ENCODE results near the gene DOCK9.

The DOCK9 gene

GRCh38 chr13:98992355-98992754, 14.5 kb upstream of the DOCK9 start:
- TF ChIP-seq, protein P1, sequence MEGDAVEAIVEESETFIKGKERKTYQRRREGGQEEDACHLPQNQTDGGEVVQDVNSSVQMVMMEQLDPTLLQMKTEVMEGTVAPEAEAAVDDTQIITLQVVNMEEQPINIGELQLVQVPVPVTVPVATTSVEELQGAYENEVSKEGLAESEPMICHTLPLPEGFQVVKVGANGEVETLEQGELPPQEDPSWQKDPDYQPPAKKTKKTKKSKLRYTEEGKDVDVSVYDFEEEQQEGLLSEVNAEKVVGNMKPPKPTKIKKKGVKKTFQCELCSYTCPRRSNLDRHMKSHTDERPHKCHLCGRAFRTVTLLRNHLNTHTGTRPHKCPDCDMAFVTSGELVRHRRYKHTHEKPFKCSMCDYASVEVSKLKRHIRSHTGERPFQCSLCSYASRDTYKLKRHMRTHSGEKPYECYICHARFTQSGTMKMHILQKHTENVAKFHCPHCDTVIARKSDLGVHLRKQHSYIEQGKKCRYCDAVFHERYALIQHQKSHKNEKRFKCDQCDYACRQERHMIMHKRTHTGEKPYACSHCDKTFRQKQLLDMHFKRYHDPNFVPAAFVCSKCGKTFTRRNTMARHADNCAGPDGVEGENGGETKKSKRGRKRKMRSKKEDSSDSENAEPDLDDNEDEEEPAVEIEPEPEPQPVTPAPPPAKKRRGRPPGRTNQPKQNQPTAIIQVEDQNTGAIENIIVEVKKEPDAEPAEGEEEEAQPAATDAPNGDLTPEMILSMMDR (conservative IDR thresholded peaks at IDR 0.05; ENCODE audit: low read depth, low read length), result no peak
- DNase-seq (ENCODE audit: low read depth), result peak; percentile 33

GRCh38 chr13:98990701-98991100, 12.8 kb upstream of the DOCK9 start:
- no peak overlapping the region for H3K4me3 ChIP-seq (ENCODE audit: low read depth, low read length)
- TF ChIP-seq, protein P1 (conservative IDR thresholded peaks at IDR 0.05; ENCODE audit: low read depth, low read length), result no peak
- DNase-seq (ENCODE audit: low read depth), result no peak

More at GRCh38 chr13:98992355-98992754, 14.5 kb upstream of the DOCK9 start:
- H3K4me3 ChIP-seq (ENCODE audit: low read depth, low read length), result no peak overlapping the region

GRCh38 chr13:98989469-98990235, 11.8 kb upstream of the DOCK9 start:
- no peak overlapping the region for H3K4me3 ChIP-seq (ENCODE audit: low read depth, low read length)
- TF ChIP-seq, protein P1 (conservative IDR thresholded peaks at IDR 0.05; ENCODE audit: low read depth, low read length), result no peak
- DNase-seq (ENCODE audit: low read depth), result no peak

DNA sequence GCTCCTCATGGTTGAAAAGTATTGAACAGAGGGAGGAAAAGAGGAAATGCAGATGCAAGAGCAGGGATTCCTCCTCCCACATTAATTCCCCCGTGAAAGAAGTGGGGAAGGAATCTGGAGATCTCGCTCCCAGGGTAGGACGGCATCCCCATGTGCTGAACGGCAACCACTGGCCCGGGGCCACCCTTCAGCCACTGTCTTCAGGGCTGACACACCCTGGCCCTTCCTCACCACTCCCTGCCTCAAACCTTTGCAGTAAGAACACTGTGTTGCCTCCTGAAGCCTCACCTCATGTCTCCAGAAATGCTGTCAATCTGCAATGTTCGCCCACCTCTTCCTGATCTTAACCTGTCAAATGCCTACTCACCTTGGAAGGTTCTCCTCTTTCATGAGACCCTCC, 10.9 kb upstream of the DOCK9 start:
- no peak overlapping the region for H3K4me3 ChIP-seq (ENCODE audit: low read depth, low read length)
- TF ChIP-seq, protein P1 (conservative IDR thresholded peaks at IDR 0.05; ENCODE audit: low read depth, low read length), result no peak
- no peak for DNase-seq (ENCODE audit: low read depth)

GRCh38 chr13:98988277-98988676, 10.4 kb upstream of the DOCK9 start:
- TF ChIP-seq, protein P1 (conservative IDR thresholded peaks at IDR 0.05; ENCODE audit: low read depth, low read length), result no peak
- no peak overlapping the region for H3K4me3 ChIP-seq (ENCODE audit: low read depth, low read length)
- DNase-seq (ENCODE audit: low read depth), result no peak

DNA sequence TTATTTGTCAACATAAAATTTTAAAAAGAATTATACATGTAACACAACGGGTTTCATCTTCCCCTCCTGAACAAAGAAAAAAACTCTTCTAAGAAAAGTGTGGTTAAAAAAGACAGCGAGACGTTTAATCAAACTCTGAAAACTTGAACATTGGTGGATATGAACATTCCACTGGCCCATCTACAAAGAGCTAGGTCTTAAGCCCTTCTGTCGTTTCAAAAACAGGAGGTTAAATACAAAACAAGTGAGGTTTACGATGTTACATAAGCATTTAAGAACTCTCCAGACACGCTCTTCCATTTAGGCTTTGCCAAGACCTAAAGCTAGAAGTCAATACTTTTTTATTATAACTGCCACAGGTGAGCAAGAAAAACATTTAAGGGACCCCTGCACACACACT, 9.4 kb upstream of the DOCK9 start:
- TF ChIP-seq, protein P1 (conservative IDR thresholded peaks at IDR 0.05; ENCODE audit: low read depth, low read length), result no peak
- H3K4me3 ChIP-seq (ENCODE audit: low read depth, low read length), result no peak overlapping the region
- no peak for DNase-seq (ENCODE audit: low read depth)
